Ascending aorta (tissue), 2 donors: ENCODE data around the gene PTPRR. TPM values are rescaled to one million over a fixed set of nuclear protein-coding genes. Genes with fewer than 3 reads are reported as not detected.
"Not testable (repeated sequence)": the region's sequence is repeated elsewhere in the genome, so short reads cannot be mapped to it uniquely, and the experiment has no call there.

ENCODE experiments used
- DNase-seq, 2 donors: peaks; one replicate each; pipeline ENCODE4 v3.0.0-alpha.2; 2019; ENCODE audit warnings: low spot score in 2 of 2
- H3K27ac ChIP-seq, 2 donors: fragments of 200-600 bp; sonication (generic); one replicate each; pipeline ENCODE4 v1.5.1; 2016 to 2017; ENCODE audit warnings: mild to moderate bottlenecking in 1 of 2
- H3K27me3 ChIP-seq: fragments of 200-600 bp; sonication (generic); one replicate; pipeline ENCODE4 v1.5.1; 2017
- H3K36me3 ChIP-seq, 2 donors: fragments of 200-600 bp; sonication (generic); one replicate each; pipeline ENCODE4 v1.5.1; 2016
- H3K4me1 ChIP-seq, 2 donors: fragments of 200-600 bp; sonication (generic); one replicate each; pipeline ENCODE4 v1.5.1; 2016 to 2017; ENCODE audit warnings: mild to moderate bottlenecking in 1 of 2
- H3K4me3 ChIP-seq, 2 donors: fragments of 200-600 bp; sonication (generic); one replicate each; pipeline ENCODE4 v1.5.1; 2016 to 2017; ENCODE audit warnings: mild to moderate bottlenecking in 1 of 2
- H3K9me3 ChIP-seq, 2 donors: fragments of 200-600 bp; sonication (generic); one replicate each; pipeline ENCODE4 v1.5.1; 2016
- intact Hi-C: fragments of 100-400 bp; cut with DNase I; formaldehyde crosslinking; loops from one replicate; pipeline ENCODE4 v1.15.1; 2023
- total RNA-seq: library from RNA; depleted of rRNA; stranded (reverse); fragments of >200 nt; gene quantifications from one replicate; pipeline ENCODE4 v1.1.0, GENCODE V29; 2016
- TF ChIP-seq, protein P1 (sequence below), 3 experiments: fragments of 200-600 bp in 2 of 3; fragments of 450-650 bp in 1 of 3; sonication (generic) in 2 of 3; IDR thresholded peaks; one replicate each; pipeline ENCODE4 v1.5.1; 2016 to 2019; ENCODE audit warnings: antibody characterized with exemption in 3 of 3, mild to moderate bottlenecking in 1 of 3, moderate library complexity in 1 of 3

The PTPRR gene
- total RNA-seq, 1 donor from 2014 or later = not detected

DNA sequence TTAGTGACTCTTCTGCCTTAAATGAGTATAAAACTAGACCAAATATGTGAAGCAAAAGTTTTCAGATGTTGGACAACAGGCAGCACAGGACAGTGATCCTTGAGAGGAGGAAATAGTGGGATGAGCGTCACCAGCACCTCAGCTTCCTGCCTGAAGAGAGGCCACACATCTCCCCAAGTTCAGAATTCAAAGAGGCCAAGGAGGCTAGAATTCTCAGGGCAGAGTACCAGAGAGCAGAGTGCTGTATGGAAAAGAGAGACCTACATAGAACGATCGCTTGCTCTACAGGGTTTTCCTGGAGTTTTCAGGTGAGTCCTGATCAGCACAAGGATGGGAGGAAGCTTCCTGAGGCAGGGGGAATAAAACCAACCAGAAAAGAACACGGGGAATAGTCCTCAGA, 107.0 kb downstream of the PTPRR start:
- intact Hi-C loops = no loop called here
- Histone ChIP-seq H3K27me3 (no peaks in the 10 kb centered on the region), H3K9me3 (no peaks in the 10 kb centered on the region), H3K27ac (no peak overlapping the region), H3K4me3 (no peak overlapping the region), H3K4me1 (no peaks in the 10 kb centered on the region), H3K36me3 (no peaks in the 10 kb centered on the region)
- TF ChIP-seq, protein P1, sequence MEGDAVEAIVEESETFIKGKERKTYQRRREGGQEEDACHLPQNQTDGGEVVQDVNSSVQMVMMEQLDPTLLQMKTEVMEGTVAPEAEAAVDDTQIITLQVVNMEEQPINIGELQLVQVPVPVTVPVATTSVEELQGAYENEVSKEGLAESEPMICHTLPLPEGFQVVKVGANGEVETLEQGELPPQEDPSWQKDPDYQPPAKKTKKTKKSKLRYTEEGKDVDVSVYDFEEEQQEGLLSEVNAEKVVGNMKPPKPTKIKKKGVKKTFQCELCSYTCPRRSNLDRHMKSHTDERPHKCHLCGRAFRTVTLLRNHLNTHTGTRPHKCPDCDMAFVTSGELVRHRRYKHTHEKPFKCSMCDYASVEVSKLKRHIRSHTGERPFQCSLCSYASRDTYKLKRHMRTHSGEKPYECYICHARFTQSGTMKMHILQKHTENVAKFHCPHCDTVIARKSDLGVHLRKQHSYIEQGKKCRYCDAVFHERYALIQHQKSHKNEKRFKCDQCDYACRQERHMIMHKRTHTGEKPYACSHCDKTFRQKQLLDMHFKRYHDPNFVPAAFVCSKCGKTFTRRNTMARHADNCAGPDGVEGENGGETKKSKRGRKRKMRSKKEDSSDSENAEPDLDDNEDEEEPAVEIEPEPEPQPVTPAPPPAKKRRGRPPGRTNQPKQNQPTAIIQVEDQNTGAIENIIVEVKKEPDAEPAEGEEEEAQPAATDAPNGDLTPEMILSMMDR (IDR thresholded peaks at IDR 0.05) = no peak
- no peak for DNase-seq

DNA sequence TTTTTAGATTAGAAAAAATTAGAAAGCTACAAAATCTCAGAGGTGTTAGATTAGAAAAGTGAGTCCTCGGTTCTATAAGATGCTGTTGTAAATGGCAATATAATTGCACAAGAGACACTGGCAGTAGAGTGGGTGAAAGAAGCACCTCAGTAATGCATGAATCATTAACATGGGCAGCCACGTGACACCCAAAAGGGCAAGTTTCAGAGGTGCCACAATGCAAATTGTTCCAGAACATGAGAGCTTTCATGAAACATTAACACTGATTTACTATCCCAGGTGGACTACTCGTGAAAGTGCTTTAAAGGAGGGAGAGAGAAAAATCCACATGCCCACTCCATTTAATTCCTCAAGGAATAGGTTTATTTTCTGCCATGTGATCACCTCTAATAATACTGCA, 108.4 kb downstream of the PTPRR start:
- Histone ChIP-seq H3K27ac (no peak overlapping the region), H3K36me3 (no peaks in the 10 kb centered on the region), H3K4me3 (no peak overlapping the region), H3K4me1 (no peaks in the 10 kb centered on the region), H3K27me3 (no peaks in the 10 kb centered on the region), H3K9me3 (no peaks in the 10 kb centered on the region)
- DNase-seq = no peak
- TF ChIP-seq, protein P1 (IDR thresholded peaks at IDR 0.05) = no peak
- intact Hi-C loops = no loop called here

DNA sequence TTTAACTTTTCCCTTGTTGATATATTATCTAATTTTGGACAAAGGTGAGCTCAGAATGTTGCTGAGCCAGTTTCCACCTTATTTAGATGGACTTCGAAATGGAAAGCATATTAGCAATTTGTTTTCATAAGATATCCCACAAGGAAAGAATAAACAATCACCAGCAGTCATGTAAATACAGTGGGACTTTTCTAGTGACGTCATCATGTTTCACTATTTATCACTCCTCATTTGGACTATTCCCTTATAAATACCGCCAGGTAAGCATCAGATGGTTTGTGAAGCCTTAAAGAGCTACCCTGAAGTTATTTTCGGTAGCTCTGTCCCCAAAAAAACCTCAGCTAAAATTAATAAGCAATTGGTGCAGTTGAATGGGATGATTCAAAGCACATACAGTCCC, 110.7 kb downstream of the PTPRR start:
- H3K9me3 ChIP-seq = no peaks in the 10 kb centered on the region
- intact Hi-C loops = no loop called here
- DNase-seq = no peak
- no peak overlapping the region for H3K4me3 ChIP-seq
- no peak overlapping the region for H3K27ac ChIP-seq
- H3K4me1 ChIP-seq = no peaks in the 10 kb centered on the region
- TF ChIP-seq, protein P1 (IDR thresholded peaks at IDR 0.05) = no peak
- no peaks in the 10 kb centered on the region for H3K36me3 ChIP-seq
- H3K27me3 ChIP-seq = no peaks in the 10 kb centered on the region

- DNase-seq, H3K9me3 ChIP-seq, H3K27me3 ChIP-seq, intact Hi-C loops, H3K27ac ChIP-seq, H3K36me3 ChIP-seq, H3K4me1 ChIP-seq, H3K4me3 ChIP-seq: not testable (repeated sequence)
Measured at GRCh38 chr12:70807993-70808392, 112.5 kb downstream of the PTPRR start.

GRCh38 chr12:70806827-70807226, 113.7 kb downstream of the PTPRR start:
- no peaks in the 10 kb centered on the region for H3K36me3 ChIP-seq
- no peak overlapping the region for H3K4me3 ChIP-seq
- no peaks in the 10 kb centered on the region for H3K4me1 ChIP-seq
- DNase-seq = no peak
- intact Hi-C loops = no loop called here
- H3K27me3 ChIP-seq = no peaks in the 10 kb centered on the region
- H3K27ac ChIP-seq = no peak overlapping the region
- no peaks in the 10 kb centered on the region for H3K9me3 ChIP-seq
- TF ChIP-seq, protein P1 (IDR thresholded peaks at IDR 0.05) = no peak

DNA sequence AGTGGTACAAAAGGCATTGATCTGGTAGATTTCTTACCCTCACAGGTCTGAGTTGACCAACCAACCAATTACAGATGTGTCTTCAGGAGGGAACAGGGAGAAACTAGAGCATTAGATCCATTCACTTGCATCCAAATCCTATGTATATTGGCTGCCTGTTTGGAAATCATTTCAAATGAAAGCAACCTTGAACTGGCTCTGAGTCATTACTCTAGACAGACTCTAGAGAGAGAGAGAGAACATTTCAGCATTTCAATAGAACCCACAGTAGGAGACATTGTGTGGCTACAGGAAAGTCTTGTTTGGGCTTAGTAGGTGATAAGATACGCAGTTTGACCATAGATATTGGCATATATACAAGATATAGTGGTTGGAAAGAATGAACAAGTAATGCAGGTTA, 114.5 kb downstream of the PTPRR start:
- no peak for DNase-seq
- Histone ChIP-seq H3K4me1 (no peaks in the 10 kb centered on the region), H3K4me3 (no peak overlapping the region), H3K27ac (no peak overlapping the region), H3K9me3 (no peaks in the 10 kb centered on the region), H3K36me3 (no peaks in the 10 kb centered on the region), H3K27me3 (no peaks in the 10 kb centered on the region)
- TF ChIP-seq, protein P1 (IDR thresholded peaks at IDR 0.05) = no peak
- intact Hi-C loops = no loop called here
